NCI-H82 treated with DMSO at 0.1 percent for 48 hours (cell line): Measurements from ENCODE around the gene COPS6.
"Not testable (repeated sequence)": the region's sequence is repeated elsewhere in the genome, so short reads cannot be mapped to it uniquely, and the experiment has no call there.

Experiments used
- DNase-seq: peaks from one replicate; lab custom pipeline; 2025; ENCODE audit not compliant: unreplicated experiment; lab: John Stamatoyannopoulos, UW

The COPS6 gene

GRCh38 chr7:100126239-100126930 lies 37.6 kb downstream of the COPS6 start:
- no peak for DNase-seq

GRCh38 chr7:100126931-100127865 lies 38.4 kb downstream of the COPS6 start, which contains the start of gene MBLAC1:
Gene MBLAC1 (plus strand): TSS chr7:100126967. CDS start chr7:100127396, 429 bp downstream.
- peak; percentile 65 for DNase-seq

DNA sequence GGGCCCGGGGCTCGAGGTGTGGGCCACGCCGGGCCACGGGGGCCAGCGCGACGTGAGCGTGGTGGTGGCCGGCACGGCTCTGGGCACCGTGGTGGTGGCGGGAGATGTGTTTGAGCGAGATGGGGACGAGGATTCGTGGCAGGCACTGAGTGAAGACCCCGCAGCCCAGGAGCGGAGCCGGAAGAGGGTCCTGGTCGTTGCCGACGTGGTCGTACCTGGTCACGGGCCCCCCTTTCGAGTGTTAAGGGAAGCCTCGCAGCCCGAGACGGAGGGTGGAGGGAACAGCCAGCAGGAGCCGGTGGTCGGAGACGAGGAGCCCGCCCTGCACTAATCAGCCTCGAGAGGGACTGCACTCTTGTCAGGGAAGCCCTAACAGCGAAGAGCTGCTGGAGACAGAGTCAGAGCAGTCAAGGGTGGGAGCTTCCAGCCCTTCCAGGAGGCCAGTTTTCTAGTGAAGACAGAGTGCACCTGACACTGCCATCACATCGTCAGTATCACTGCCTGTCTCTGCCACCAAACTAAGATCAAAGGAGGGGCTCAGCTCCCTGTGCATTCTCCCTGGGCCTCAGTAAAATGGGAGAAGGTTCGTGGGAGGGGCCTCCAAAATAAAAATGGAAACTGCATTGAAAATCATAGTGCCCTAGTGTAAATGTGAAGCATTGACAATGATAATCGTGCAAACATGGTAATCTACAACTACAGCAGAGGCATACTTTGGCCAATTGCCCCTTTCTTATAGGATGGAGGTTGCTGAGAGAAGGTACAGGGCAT lies 39.3 kb downstream of the COPS6 start:
- no peak for DNase-seq

DNA sequence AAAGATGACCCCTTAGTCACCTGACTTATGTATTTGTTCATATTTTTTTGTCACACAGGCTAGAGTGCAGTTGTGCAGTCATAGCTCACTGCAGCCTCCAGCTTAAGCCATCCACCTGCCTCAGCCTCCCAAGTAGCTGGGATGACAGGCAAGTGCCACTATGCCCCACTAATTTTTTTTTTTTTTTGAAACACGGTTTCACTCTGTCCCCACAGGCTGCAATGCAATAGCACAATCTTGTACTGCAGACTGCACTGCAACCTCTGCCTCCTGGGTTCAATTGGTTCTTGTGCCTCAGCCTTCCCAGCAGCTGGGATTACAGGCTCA lies 39.8 kb downstream of the COPS6 start:
- DNase-seq, result no peak

GRCh38 chr7:100130220-100130607 lies 41.4 kb downstream of the COPS6 start:
- DNase-seq, result not testable (repeated sequence)

GRCh38 chr7:100130608-100131453 lies 42.1 kb downstream of the COPS6 start:
- DNase-seq, result peak; percentile 37

DNA sequence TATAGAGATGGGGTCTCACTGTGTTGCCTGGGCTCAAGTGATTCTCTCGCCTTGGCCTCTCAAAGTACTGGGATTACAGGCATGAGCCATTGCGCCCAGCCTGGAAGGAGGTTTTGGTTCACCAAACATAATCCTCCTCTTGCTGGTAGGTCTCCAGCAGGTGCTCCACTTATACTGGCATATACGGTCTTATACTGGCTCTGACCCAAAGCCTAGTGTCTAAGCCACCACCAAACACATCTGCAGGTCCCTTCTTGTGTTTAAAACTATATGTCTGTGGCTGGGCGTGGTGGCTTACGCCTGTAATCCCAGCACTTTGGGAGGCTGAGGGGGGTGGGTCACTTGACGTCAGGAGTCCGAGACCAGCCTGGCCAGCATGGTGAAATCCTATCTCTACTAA lies 43.4 kb downstream of the COPS6 start:
- peak; percentile 12 for DNase-seq

DNA sequence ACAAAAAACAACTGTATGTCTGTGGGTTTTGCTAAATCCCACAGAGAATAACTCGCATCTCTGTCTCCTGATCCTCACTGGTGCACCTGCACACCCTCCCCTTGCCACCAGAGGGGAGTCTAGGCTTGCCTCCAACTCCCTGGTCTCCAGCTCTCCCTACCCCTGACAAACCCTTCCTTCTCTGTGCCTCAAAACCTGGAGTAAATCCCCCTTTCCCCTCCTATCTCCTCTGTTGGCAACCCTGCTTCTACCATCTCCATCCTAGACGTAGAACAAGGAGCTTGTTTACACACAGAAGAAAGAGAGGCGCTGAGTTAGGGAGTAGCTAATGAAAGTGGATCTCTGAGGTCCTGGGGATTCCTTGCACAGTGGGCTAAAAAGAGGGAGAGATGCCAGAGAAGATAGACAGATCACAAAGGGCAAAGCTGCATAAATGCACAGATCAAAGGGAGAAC lies 44.0 kb downstream of the COPS6 start:
- DNase-seq, result peak; percentile 39

GRCh38 chr7:100137851-100138760 lies 49.3 kb downstream of the COPS6 start:
- DNase-seq, result no peak

DNA sequence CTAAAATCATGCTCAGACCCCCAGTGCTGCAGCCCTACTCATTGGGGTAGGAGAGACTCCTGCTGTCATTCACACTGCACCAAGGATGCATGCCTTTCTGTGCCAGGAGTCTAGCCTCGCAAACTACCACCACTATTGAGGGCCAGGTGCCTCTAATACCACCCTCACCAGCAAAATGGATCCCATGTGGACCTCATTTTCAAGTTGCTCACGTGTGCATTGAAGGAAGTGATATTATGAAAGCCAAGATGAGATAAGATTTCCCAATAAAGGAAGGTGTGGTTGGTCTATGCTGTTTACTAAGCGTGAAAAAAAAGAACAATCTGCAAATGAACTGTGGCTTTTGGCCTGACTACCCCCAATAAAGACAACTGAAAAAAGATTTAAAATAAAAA lies 52.8 kb downstream of the COPS6 start:
- DNase-seq, result no peak
